Cerebellar nuclear complex (tissue), 1 donor: ENCODE data around the gene ZNF17.
"Not testable (repeated sequence)": the region's sequence is repeated elsewhere in the genome, so short reads cannot be mapped to it uniquely, and the experiment has no call there.

Experiments
- DNase-seq, 2 experiments: peaks; one replicate each; lab custom pipeline; 2025; lab: John Stamatoyannopoulos, UW

ZNF17 gene

DNA sequence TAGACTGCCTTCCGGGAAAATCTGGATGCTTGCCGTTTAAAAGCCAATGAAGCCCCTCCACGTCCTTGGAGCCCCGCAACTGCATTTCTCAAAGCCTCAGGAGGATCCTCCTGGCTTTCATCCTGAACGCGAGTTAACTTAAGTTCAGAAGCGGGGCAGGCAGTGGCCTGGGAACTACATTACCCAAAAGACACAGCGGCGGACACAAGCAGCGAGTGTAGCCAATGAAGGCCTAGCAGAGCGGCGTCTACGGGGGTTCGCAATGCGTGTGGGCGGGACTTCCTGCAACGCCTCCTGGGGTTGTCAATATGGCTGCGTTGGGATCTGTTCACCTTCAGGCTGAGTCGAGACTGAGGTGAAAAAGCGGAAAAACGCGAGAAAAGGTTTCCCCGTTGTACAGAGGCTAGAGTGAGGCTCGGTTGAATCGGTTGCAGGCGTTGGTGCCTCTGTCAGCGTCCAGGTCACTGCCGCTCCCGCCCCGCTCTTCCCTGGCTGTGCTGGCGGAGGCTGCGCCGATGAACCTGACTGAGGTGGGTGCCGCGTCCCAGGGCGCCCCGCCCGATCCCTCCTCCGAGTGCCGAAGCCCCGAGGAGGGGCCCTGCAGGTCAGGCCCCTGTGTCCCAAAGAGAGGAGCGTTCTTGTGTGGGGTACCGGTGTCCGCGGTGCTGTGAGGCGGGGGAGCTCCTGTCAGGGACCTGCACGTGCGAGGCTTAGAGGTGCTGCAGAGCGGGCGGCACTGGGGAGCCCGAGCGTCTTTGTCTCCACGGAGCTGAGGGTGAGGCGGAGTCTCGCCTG lies at the start of gene ZNF17:
ZNF17 (plus strand) TSS at position 285 of the 795 bp plus-strand sequence. CDS start 2,455 bp downstream, outside the sequence.
- peak; percentile 70 to 84 for DNase-seq

DNA sequence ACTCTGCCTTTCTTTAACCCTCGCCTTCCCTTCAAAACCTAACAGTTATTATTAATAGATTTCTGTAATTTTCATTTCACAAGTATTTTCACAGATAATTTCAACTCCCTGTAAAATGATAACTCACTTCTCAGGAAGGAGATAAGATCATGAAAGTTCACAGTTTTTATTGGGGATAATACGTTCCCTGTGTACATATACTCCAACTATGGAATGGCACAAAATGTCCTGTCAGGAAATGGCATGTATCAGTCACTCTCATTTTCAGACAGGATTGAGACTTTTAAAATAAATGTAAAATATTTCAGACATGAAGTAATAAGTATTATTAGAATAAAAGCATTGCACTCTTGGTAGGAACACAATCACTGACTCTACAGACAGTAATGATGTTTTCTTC lies 48.5 kb upstream of the ZNF17 start:
- no peak for DNase-seq

- DNase-seq = peak; percentile 85 to 96
These were observed 47.8 kb upstream of the ZNF17 start, which contains the start of the genes TRAPPC2B and ZNF547 for GRCh38 chr19:57362997-57363687. Gene TRAPPC2B, plus strand, starts transcription at chr19:57363551. Its CDS starts 1,283 bp downstream, at chr19:57364834. Gene ZNF547, plus strand, starts transcription at chr19:57363551. Its CDS starts 5,005 bp downstream, at chr19:57368556.

GRCh38 chr19:57363688-57364181 lies 47.2 kb upstream of the ZNF17 start:
- no peak for DNase-seq

DNA sequence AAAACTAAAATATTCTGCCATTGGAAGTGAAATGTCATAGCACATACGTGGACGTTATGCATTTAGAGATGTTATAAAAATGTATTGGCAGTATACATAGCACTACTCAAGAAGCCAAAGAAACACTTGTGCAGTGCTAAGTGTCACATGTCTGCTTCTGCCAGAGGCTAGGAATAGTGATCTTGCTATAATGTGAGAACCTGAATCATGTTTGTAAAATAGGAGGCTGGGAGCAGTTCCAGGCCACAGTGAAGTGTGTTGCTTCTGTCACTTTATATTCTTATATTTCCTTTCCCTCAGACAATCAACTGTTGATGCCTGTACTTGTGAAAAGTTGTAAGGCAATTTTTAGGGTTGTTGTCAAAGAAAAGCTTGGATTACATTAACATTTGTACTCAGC lies 44.2 kb upstream of the ZNF17 start:
- no peak for DNase-seq

- no peak for DNase-seq
These were observed 36.8 kb upstream of the ZNF17 start for GRCh38 chr19:57374179-57374578.

DNA sequence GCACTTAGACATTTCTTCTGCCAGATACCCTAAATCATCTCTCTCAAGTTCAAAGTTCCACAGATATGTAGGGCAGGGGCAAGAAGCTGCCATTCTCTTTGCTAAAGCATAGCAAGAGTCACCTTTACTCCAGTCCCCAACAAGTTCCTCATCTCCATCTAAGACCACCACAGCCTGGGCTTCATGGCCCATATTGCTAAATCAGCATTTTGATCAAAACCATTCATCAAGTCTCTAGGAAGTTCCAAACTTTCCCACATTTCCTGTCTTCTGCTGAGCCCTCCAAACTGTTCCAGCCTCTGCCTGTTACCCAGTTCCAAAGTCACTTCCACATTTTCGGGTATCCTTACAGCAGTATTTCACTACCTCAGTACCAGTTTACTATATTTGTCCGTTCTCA lies 36.3 kb upstream of the ZNF17 start:
- not testable (repeated sequence) for DNase-seq

DNA sequence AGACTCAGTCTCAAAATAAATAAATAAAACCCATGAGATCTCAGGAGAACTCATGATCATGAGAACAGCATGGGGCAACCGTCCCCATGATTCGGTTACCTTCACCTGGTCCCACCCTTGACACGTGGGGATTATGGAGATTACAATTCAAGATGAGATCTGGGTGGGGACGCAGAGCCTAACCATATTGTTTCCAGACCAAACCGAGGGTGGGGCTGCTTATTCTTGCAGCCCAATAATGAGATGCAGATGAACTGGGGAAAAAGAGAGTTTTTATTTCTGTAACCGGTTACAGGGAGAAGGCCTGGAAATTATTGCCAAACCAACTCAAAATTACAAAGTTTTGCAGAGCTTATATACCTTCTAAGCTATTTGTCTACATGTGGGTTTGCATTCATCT lies 34.8 kb upstream of the ZNF17 start:
- DNase-seq = no peak

DNA sequence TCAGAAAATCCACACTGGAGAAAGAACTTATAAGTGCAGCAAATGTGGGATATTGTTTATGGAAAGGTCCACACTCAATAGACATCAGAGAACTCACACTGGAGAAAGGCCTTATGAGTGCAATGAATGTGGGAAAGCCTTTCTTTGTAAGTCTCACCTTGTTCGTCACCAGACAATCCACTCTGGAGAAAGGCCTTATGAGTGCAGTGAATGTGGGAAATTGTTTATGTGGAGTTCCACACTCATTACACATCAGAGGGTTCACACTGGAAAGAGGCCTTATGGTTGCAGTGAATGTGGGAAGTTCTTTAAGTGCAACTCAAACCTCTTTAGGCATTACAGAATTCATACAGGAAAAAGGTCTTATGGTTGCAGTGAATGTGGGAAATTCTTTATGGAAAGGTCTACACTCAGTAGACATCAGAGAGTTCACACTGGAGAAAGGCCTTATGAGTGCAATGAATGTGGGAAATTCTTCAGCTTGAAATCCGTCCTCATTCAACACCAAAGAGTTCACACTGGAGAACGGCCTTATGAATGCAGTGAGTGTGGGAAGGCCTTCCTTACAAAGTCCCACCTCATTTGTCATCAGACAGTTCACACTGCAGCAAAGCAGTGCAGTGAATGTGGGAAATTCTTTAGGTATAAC lies 33.3 kb upstream of the ZNF17 start:
- no peak for DNase-seq

DNA sequence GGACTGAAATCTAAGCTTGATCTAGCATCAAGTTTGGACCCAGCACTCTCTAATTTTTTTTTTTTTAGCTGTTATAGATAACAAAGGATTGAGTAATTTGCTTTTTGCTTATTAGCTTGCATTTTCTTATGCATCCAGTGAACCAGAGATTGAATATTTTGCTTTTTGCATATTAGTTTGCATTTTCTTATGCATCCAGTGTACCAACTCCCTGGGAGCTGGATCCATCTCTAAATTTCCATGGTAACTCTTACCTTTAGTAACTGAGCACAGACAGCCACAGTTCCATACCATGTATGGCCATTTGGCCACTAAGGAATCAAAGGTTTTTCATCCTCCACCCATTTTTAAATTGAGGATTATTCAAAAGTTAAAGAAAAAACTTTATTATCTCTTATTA lies 30.0 kb upstream of the ZNF17 start:
- no peak for DNase-seq

DNA sequence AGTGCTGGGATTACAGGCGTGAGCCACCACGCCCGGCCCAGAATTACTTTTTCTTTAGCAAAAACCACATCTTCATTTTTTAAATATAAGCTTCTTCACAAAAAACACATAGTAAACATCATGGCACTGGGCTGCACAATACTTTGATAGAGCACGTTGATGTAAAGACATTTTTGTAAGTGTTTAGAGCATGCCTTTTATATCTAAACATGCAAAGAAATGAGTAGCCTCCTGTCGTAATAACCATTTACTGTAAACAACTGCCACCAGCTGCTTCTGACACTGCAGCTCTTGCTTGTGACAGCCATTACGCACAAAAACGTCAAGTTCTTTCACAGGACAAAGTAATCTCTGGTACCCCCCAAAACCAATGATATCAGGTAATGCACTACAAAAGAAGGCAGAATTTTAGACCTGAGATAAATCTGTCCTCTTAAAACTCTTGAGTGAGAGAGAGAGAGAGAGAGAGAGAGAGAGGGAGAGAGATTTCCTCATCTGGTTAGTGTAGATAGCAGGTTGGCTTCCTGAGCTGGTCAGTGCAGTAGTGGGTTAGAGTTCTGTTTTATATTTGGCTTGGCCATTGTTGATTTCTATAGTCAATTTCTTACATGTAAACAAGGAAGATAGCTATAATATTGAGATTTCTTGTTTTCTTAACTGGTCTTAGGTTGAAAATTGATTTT lies 28.0 kb upstream of the ZNF17 start:
- no peak for DNase-seq

GRCh38 chr19:57389194-57389729 lies 21.7 kb upstream of the ZNF17 start:
- no peak for DNase-seq

- DNase-seq = peak; percentile 99
These were observed 21.0 kb upstream of the ZNF17 start, which contains the start of gene ZNF548 for GRCh38 chr19:57389730-57390598. Gene ZNF548, plus strand, starts transcription at chr19:57389854. Its CDS starts 246 bp downstream, at chr19:57390100.

DNA sequence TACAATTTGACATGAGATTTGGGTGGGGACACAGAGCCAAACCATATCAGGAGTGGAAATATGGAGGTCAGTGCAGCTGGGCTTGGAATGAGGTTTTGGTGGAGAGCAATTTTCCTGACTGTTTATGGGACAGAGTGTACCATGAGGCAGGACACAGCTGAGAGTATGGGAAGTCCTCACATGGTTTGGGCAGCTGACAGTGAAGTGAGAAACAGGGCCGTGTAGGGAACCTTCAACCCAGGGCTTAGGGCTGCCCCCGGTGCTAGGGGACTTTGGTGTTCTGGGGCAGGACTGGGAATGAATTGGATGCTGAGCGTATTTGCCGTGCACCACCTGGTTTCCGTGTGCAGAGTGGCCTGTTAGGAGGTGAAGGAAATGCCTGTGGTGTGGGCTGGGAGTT lies 15.3 kb upstream of the ZNF17 start:
- no peak for DNase-seq

DNA sequence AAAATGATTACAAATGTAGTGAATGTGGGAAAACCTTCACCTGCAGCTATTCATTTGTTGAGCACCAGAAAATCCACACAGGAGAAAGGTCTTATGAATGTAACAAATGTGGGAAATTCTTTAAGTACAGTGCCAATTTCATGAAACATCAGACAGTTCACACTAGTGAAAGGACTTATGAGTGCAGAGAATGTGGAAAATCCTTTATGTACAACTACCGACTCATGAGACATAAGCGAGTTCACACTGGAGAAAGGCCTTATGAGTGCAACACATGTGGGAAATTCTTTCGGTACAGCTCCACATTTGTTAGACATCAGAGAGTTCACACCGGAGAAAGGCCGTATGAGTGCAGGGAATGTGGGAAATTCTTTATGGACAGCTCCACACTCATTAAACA lies 12.1 kb upstream of the ZNF17 start:
- no peak for DNase-seq

- no peak for DNase-seq
These were observed 7.0 kb upstream of the ZNF17 start for GRCh38 chr19:57403737-57404563.

DNA sequence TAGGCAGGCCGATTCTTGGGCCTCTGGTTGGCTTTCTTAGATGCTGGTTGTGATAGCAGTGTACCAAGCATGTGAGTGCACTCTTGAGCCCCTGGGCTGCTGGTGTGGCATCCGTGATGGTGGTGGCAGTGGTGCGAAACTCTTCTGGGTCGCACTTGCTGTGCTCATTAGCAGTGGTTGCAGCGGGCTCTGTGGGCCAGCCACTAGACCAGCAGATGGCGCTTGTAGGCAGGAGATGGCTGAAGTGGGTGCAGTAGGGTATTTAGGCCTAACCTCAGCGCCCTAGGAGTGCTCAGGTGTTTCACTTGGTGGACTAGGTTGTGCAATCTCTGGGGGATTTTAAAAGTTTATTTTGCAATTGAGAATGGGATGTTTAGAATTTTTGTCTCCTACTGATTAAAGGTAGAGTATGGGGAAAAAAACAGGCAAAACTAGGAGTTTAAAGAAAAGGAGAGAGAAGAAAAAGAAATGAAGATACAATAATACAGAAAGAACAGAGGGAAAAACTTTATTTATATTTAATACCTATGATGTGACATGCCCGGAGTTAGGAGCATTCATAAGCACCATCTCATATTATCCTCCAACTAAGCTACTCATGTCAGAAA lies 4.3 kb upstream of the ZNF17 start:
- DNase-seq = no peak

DNA sequence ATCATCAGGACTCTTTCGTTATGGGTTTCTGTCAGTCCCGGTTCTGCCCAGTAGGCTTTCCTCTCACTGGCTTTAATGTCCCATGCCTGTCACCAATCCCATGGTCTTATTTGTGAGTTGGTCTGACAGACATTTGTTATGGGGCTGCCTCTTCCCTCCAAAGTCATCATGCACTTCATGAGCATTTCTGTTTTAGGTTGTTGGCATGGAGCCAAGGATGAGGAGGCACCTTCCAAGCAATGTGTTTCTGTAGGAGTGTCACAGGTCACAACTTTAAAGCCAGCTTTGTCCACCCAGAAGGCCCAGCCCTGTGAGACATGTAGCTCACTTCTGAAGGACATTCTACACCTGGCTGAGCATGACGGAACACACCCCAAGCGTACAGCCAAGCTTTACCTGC lies 8.5 kb downstream of the ZNF17 start:
- no peak for DNase-seq

GRCh38 chr19:57421037-57421436 lies 10.1 kb downstream of the ZNF17 start:
- no peak for DNase-seq
